AG10803 (cell line): ENCODE data around the gene TMEM138.
A peak's percentile ranks its signal among the peaks of the same experiment; 100 is the strongest.

Source experiments
- DNase-seq: peaks from one replicate; pipeline ENCODE4 v3.0.0; 2010; ENCODE audit warnings: low read depth
- H3K4me3 ChIP-seq: 2 replicates; pipeline ENCODE4 v1.5.1; 2011; ENCODE audit warnings: mild to moderate bottlenecking, low read length, control low read depth
- CTCF ChIP-seq: conservative IDR thresholded peaks from 2 replicates; pipeline ENCODE4 v1.5.1; 2011; ENCODE audit warnings: mild to moderate bottlenecking, low read length, control low read depth, inconsistent platforms

Gene TMEM138

GRCh38 chr11:61361741-61362541 is at the start of gene TMEM138, which contains the start of gene CYB561A3:
Gene TMEM138, plus strand, starts transcription at chr11:61362374. Its CDS starts 2,017 bp downstream, at chr11:61364391.
Gene CYB561A3, minus strand, starts transcription at chr11:61361882. Its CDS starts 5,169 bp downstream, at chr11:61356713.
- peak; percentile 92 for DNase-seq
- peak within 1 kb of the TSS; percentile 97 for H3K4me3 ChIP-seq
- TF ChIP-seq CTCF, result no peak

GRCh38 chr11:61315260-61315659 is 46.9 kb upstream of the TMEM138 start:
- TF ChIP-seq CTCF, result no peak
- no peak for DNase-seq
- H3K4me3 ChIP-seq, result no peak overlapping the region

GRCh38 chr11:61325649-61326414 is 36.3 kb upstream of the TMEM138 start:
- TF ChIP-seq CTCF, result no peak
- H3K4me3 ChIP-seq, result no peak overlapping the region

GRCh38 chr11:61327669-61328071 is 34.5 kb upstream of the TMEM138 start:
- no peak overlapping the region for H3K4me3 ChIP-seq
- TF ChIP-seq CTCF, result no peak
- peak; percentile 76 for DNase-seq

More at GRCh38 chr11:61325649-61326414, 36.3 kb upstream of the TMEM138 start:
- DNase-seq, result no peak

- DNase-seq, result no peak
- no peak for TF ChIP-seq CTCF
- no peak overlapping the region for H3K4me3 ChIP-seq
These were observed 33.8 kb upstream of the TMEM138 start for GRCh38 chr11:61328351-61328750.

GRCh38 chr11:61329871-61330270 is 32.3 kb upstream of the TMEM138 start:
- DNase-seq, result no peak
- H3K4me3 ChIP-seq, result no peak overlapping the region
- no peak for TF ChIP-seq CTCF
